NCI-H1048 (cell line): ENCODE results near the gene PEAK1.

Source experiments
- DNase-seq: peaks from one replicate; lab custom pipeline; 2025; lab: John Stamatoyannopoulos, UW

The PEAK1 gene

DNA sequence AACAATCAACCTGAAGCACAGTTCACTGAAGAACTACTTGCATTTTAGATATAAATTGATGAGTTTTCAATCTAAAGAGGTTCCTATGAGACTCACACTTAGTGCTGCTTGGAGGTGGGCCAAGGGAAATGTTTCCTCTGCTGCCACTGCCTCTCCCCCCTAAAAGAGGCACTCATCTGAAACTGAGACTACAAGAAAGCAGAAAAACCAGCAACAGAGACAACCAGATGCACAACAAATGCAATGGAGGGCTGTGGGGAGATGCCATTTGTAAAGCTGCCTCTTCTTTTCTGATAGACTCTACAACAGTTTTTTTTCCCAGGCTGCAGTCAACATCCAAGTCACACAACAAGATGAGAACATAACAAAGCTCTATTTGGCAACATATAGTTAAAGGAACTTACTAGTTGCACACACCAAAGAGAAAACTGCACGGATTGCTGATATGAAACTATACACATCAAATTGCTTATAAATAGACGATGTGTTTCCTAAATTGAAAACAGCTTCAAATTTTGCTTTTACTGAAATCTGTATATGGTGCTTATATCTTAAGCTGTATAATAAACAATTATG is 360.0 kb downstream of the PEAK1 start:
- DNase-seq = no peak

DNA sequence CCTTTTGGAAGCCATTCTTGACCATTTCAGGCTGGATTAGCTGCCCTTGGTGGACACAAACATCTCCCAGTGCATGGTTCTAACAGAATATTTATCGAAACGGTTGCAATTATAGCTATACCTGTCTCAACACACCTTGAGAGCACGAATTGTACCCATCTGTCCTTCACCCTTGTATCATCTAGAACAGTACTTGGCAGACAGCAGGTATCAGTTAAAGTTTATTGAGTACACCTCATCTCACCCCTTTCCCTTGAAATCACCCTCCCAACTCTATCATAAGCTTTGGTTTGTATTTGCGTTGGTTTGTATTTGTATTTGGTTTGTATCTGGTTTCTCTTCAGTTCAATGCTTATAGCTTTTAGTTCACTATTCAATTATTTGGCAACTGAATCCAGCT is 361.4 kb downstream of the PEAK1 start:
- DNase-seq = no peak

DNA sequence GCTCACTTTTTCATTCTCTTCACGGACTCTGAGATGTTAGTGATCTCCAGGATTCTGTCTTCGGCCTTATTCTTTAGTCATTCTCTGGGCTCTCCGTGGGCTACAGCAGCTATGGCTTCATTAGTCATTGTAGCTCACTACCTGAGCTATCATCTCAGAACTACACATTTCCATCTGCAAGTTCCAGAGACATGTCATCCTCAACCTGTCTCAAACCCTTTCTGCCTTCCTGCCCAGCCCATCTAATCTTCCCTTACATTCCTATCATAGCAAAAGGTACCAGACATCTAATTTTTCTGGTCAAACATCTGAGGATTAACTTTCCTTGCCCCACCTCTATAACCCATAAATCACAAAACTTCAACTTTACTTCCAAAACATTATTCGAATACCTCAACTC is 362.2 kb downstream of the PEAK1 start:
- DNase-seq = no peak

DNA sequence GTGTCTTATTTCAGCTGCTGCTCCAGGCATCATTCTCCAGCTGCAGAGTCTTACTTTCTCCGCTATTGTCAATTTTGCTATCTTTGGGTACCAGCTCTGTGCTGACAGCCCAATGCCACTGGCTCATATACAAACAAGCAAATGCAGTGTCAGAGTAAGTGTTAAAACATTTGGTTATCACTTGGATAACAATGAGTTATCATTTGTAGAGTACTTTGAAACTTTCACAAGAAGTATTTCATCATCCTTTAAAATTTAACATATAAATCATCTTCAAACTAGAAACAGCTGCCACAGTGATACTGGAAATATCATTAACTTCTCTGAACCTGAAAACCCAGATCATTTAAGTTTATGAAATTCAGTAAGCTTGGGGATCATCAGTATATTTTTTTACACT is 362.8 kb downstream of the PEAK1 start:
- no peak for DNase-seq

DNA sequence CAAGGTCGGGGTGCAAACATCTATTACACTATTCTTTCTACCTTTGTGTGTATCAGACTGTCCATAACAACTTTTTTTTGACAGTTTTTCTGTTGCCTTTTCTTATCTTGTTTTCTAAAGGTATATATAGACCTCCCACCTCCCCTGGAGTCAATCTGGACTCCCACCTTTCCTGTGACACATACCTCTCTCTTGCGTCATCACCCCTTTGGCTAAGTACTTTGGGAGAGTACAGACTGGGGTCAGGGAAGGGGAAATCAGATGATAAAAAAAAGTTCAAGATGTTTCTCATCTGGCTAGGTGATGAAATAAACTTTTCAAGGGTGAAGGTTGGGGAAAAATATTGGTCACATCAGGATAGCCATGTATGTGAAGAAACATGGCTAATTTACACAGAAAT is 366.2 kb downstream of the PEAK1 start:
- no peak for DNase-seq

DNA sequence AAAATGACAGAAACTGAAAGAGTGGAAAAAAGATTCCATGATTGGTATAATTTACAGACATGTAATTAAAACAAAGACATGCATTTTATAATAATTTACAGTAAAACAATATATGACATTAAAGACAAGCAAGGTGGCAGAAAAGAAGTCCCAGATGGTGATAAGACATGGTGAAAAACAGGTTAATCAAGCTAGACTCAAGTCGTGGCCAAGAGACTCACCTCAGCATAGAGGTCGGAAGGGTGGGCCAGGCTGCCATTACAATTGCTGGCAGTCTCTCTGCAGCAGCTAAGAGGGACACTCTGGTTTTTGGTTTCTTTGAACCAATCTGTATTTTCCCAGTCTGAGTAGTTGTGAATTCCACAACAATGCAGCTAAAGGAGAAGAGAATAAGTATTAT is 367.3 kb downstream of the PEAK1 start:
- no peak for DNase-seq
